Small intestine (tissue), 7 donors: ENCODE results near the gene DACT2. TPM values are rescaled to one million over a fixed set of nuclear protein-coding genes. Genes with fewer than 3 reads are reported as not detected.
A peak's percentile ranks its signal among the peaks of the same experiment; 100 is the strongest.

Source experiments
- DNase-seq, 2 donors: peaks; one replicate each; pipeline versions ENCODE4 v3.0.0 to v3.0.0-alpha.2; 2013
- FAIRE-seq: peaks from 2 replicates; lab custom pipeline; 2012; peaks lifted over from hg19 to GRCh38; lab: Jason Lieb, UNC
- H3K27ac ChIP-seq, 3 donors: one replicate each; pipeline ENCODE4 v1.5.1; 2013; ENCODE audit warnings: low read length in 2 of 3, mild to moderate bottlenecking in 2 of 3, control low read depth in 1 of 3, inconsistent platforms in 1 of 3, low read depth in 1 of 3, moderate library complexity in 1 of 3
- H3K27me3 ChIP-seq, 3 donors: one replicate each; pipeline ENCODE4 v1.6.1; 2013; ENCODE audit warnings: low read length in 3 of 3, inconsistent platforms in 1 of 3; ENCODE audit not compliant: control insufficient read depth in 3 of 3, insufficient read depth in 3 of 3
- H3K36me3 ChIP-seq, 3 donors: one replicate each; pipeline ENCODE4 v1.6.1; 2013; ENCODE audit warnings: low read length in 3 of 3, inconsistent platforms in 1 of 3, low read depth in 1 of 3, mild to moderate bottlenecking in 1 of 3, moderate library complexity in 1 of 3; ENCODE audit not compliant: control insufficient read depth in 3 of 3, insufficient read depth in 2 of 3
- H3K4me1 ChIP-seq, 3 donors: one replicate each; pipeline ENCODE4 v1.6.1; 2013; ENCODE audit warnings: low read length in 2 of 3, inconsistent platforms in 1 of 3, low read depth in 1 of 3, mild to moderate bottlenecking in 1 of 3, moderate library complexity in 1 of 3; ENCODE audit not compliant: control insufficient read depth in 3 of 3, insufficient read depth in 2 of 3
- H3K4me3 ChIP-seq, 3 donors: one replicate each; pipeline ENCODE4 v1.5.1; 2013; ENCODE audit warnings: low read length in 3 of 3, control low read depth in 1 of 3, inconsistent platforms in 1 of 3, low read depth in 1 of 3, mild to moderate bottlenecking in 1 of 3, moderate library complexity in 1 of 3
- H3K9me3 ChIP-seq, 2 donors: one replicate each; pipeline ENCODE4 v1.6.1; 2013; ENCODE audit warnings: low read depth in 1 of 2, low read length in 1 of 2; ENCODE audit not compliant: control insufficient read depth in 2 of 2, insufficient read depth in 1 of 2
- WGBS, 3 donors: extraction: QIAGEN DNeasy Blood & Tissue Kit; methylation state at CpG; one replicate each; pipeline ENCODE4 v1.1.7; 2013; 5-methylcytosine and 5-hydroxymethylcytosine counted together
- polyA plus RNA-seq, 4 donors: library from polyadenylated mRNA; stranded (reverse) in 3 of 4; unstranded in 1 of 4; fragments of 200-250 nt in 3 of 4; fragments of 120-200 nt in 1 of 4; gene quantifications; one replicate each; pipeline versions ENCODE4 v1.2.1 to v1.2.3, GENCODE V29; 2013
- donor health status: healthy with polysubstance abuse.
- donor health status: control.
- donor health status: control.
- donor health status: Bipolar disorder and iron deficiency.
- donor health status: healthy.

The DACT2 gene
- polyA plus RNA-seq, 4 donors, result 0.48 to 7.7 (median 0.54) TPM; not detected in 1

DNA sequence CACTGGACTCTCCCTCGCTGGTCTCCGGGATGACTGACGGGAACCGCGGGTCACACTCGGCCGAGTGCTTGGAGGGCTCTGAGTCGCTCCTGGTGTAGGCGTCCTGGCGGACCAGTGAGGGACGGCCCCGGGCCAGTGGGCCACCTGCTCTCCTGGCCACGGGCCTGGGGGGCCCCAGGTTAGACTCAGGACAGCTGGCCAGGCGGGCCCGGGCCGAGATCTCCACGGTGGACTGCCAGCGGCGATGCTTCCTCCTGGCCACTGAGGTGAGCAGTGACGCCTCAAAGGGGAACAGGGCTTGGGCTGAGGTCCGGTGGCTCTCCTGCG is 11.9 kb downstream of the DACT2 start:
- H3K4me1 ChIP-seq, result peaks cover 0 to 9% (median 0%) of the 10 kb centered on the region in 3 donors
- FAIRE-seq, result no peak
- H3K9me3 ChIP-seq, result no peaks in the 10 kb centered on the region
- peaks cover 0 to 48% (median 0%) of the 10 kb centered on the region in 3 donors for H3K36me3 ChIP-seq
- WGBS, 3 donors, result 94 to 96% (median 96%) methylated on average over 21 to 22 of the region's 22 CpGs
- H3K27me3 ChIP-seq, result peaks cover 0 to 1% (median 0%) of the 10 kb centered on the region in 3 donors
- no peak overlapping the region for H3K4me3 ChIP-seq
- DNase-seq, result no peak
- no peak overlapping the region for H3K27ac ChIP-seq

DNA sequence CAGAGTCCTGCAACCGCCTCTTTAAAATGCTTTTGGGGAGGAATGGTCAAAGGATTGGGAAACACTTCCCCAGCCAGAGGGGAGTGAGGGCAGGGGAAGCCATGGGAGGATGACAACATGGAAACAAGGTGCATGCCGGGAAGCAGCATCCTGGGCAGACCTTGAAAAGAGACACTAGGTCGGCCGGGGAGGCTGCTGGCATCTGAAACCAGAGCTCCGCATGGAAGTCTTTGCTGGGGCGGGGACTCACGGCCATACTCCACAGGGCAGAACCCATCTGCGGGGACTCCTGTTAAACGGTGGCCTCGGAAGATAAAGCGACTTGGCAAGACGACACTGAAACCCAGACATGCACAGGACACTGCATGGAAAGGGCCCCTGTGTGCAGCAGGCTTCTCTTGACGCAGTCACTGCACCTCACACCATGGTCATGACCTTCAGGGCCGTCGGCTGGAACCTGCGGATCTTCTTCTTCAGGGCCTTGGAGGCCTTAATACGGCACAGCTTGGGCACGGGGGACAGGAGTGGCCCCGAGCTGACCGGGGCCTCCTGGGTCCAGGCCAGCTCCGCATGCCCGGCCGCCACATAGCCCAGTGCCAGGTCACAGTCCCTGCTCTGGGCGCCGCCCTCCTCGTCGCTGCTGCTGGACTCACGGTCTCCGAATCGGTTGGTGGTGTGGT is 12.4 kb downstream of the DACT2 start:
- Histone ChIP-seq H3K27ac (no peak overlapping the region), H3K27me3 (peaks cover 0 to 1% (median 0%) of the 10 kb centered on the region in 3 donors), H3K4me1 (peaks cover 0 to 13% (median 0%) of the 10 kb centered on the region in 3 donors), H3K9me3 (no peaks in the 10 kb centered on the region), H3K36me3 (peaks cover 0 to 48% (median 0%) of the 10 kb centered on the region in 3 donors), H3K4me3 (no peak overlapping the region)
- 93 to 94% (median 94%) methylated on average over 30 of the region's 30 CpGs for WGBS, 3 donors
- FAIRE-seq (no peak), DNase-seq (no peak)

DNA sequence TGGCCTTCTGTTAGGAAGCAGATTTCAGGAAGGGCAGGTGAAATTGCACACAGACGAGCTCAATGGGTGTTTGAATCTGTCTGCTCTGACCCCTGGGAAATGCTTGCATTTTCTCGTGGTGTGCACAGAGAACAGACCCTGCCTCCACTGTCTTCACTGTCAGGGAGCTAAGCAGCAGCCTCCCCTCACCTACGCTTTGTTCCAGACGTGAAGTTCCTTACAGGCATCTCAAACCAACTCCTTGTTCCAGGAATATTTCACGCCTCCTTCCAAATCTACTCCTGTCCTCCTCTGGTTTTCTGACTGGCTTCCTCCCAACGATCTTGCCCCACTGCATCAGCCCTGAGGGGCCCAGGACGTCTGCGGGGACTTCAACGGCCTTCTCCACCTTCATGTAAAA is 13.7 kb downstream of the DACT2 start:
- H3K27me3 ChIP-seq, result peaks cover 0 to 1% (median 0%) of the 10 kb centered on the region in 3 donors
- H3K36me3 ChIP-seq, result peaks cover 0 to 44% (median 0%) of the 10 kb centered on the region in 3 donors
- WGBS, 3 donors, result 75 to 78% (median 77%) methylated on average over 9 of the region's 9 CpGs
- no peak for FAIRE-seq
- no peak overlapping the region for H3K27ac ChIP-seq
- DNase-seq, result no peak
- no peaks in the 10 kb centered on the region for H3K9me3 ChIP-seq
- peaks cover 0 to 15% (median 0%) of the 10 kb centered on the region in 3 donors for H3K4me1 ChIP-seq
- no peak overlapping the region for H3K4me3 ChIP-seq

DNA sequence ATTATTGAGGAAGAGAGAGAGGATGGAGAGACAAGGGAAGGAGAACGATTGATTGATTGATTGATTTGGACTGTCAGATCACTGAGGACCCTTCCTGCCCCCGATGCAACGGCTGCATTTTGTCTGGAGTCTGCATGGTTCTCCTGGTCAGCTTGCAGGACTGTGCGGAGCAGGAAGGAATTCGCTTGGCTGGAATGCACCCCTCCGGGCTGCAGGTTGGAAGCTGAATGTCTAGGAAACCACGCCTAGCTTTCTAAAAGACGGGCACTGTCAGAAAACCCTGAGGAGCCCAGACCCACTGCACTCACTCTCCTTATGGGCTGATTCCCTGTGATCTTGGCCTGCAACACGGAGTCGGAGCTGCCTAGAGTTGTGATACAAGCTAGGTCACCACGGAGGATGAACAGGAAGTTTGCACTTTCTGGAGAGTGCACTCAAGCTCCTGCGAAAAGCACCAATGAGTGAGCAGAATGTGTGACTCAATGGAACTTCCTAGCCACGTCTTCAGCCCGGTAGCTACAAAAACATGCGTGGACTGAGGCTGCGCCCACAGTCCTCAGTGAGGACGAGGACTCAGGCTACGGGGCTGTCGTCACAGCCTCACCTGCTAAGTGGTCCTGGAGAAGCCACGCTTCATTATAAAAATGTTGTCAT is 14.4 kb downstream of the DACT2 start:
- no peak overlapping the region for H3K4me3 ChIP-seq
- whole genome bisulfite sequencing, 3 donors, result 81 to 88% (median 81%) methylated on average over 20 of the region's 20 CpGs
- peaks cover 0 to 38% (median 0%) of the 10 kb centered on the region in 3 donors for H3K36me3 ChIP-seq
- no peak overlapping the region for H3K27ac ChIP-seq
- H3K4me1 ChIP-seq, result peaks cover 0 to 15% (median 0%) of the 10 kb centered on the region in 3 donors
- FAIRE-seq (no peak), DNase-seq (no peak)
- peaks cover 0 to 1% (median 0%) of the 10 kb centered on the region in 3 donors for H3K27me3 ChIP-seq
- H3K9me3 ChIP-seq, result no peaks in the 10 kb centered on the region

DNA sequence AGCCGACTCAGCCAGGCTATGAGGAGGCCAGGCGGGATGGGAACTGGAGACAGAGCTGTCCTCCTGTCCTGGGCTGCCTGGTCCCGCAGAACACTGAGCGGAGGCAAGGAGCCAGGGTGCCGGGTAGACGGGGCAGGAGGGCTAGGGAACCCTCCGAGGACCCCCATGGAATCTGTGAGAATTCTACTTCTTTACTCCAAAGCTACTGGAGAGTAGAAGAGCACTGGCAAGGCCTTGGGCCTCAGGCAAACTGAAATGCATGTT is 14.9 kb downstream of the DACT2 start:
- no peak overlapping the region for H3K27ac ChIP-seq
- DNase-seq, result no peak
- no peak for FAIRE-seq
- H3K27me3 ChIP-seq, result peaks cover 0 to 1% (median 0%) of the 10 kb centered on the region in 3 donors
- 91 to 94% (median 94%) methylated on average over 7 of the region's 7 CpGs for WGBS, 3 donors
- H3K4me1 ChIP-seq, result peaks cover 0 to 15% (median 0%) of the 10 kb centered on the region in 3 donors
- H3K4me3 ChIP-seq, result no peak overlapping the region
- H3K36me3 ChIP-seq, result peaks cover 0 to 36% (median 0%) of the 10 kb centered on the region in 3 donors
- H3K9me3 ChIP-seq, result no peaks in the 10 kb centered on the region

DNA sequence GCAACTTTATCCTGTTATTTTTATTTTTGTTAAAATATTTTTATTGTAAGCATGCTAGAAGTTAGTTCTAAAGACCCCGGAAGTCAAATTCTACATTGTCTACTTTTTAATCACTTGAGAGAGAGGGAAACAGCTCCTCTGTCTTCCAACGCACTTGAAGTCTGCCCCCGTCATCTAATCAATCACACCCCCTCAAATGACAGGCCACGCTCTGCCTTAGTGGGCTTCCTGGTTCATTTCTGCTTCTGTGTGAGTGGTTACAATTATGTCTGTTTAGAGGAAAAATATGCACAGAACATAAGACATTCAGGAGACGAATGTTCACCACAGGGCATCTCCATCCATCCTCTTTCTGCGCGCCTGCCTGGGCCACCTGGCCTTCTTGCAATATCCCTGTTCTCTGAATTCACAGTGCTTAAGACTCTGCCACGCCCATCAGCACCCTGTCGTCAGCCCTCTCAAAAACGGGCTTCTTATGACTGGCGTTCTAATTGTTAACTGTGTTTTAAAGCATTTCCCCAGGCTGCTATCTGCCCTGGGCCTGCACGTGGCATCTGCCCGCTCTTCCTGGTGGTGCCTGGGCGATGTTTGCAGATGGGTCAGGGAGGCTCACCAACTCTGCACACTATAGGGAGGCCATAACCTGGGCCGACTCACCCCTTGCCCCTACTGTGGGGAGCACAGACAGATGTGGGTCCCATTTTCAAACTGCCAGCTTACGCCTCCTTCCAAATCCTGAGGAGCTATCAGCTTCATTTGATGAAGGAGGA is 15.4 kb downstream of the DACT2 start:
- H3K4me3 ChIP-seq, result no peak overlapping the region
- no peak for DNase-seq
- no peak for FAIRE-seq
- peaks cover 0 to 1% (median 0%) of the 10 kb centered on the region in 3 donors for H3K27me3 ChIP-seq
- peaks cover 0 to 34% (median 0%) of the 10 kb centered on the region in 3 donors for H3K36me3 ChIP-seq
- H3K4me1 ChIP-seq, result peaks cover 0 to 15% (median 0%) of the 10 kb centered on the region in 3 donors
- no peaks in the 10 kb centered on the region for H3K9me3 ChIP-seq
- WGBS, 3 donors, result 80 to 86% (median 82%) methylated on average over 16 of the region's 16 CpGs
- H3K27ac ChIP-seq, result no peak overlapping the region

DNA sequence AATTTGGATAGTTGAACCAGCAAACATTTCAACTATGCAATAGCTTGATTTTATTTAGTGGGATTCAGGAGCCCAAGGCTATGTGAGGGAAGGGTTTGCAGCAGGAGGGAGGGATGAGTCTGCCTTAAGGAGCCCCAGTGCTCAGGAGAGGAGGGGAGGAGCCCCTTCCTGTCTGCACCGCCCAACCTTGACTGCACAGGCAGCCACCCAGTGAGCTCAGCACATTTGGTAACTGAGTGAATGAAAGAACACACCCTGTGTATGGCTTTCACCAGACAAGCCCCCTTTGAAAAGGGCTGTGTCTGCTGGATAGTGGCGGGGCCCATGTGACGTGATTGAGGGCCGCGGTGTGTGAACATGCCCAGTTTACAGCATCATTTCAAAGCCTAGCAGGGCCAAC is 17.0 kb downstream of the DACT2 start:
- H3K36me3 ChIP-seq, result peaks cover 0 to 17% (median 0%) of the 10 kb centered on the region in 3 donors
- peaks cover 0 to 15% (median 0%) of the 10 kb centered on the region in 3 donors for H3K4me1 ChIP-seq
- FAIRE-seq (no peak), DNase-seq (peak in 1 of 2 donors; percentile 78)
- H3K9me3 ChIP-seq, result no peaks in the 10 kb centered on the region
- no peaks in the 10 kb centered on the region for H3K27me3 ChIP-seq
- 44 to 63% (median 57%) methylated on average over 5 of the region's 5 CpGs for WGBS, 3 donors
- no peak overlapping the region for H3K4me3 ChIP-seq
- H3K27ac ChIP-seq, result peak overlapping the region in 1 of 3 donors; percentile 71

DNA sequence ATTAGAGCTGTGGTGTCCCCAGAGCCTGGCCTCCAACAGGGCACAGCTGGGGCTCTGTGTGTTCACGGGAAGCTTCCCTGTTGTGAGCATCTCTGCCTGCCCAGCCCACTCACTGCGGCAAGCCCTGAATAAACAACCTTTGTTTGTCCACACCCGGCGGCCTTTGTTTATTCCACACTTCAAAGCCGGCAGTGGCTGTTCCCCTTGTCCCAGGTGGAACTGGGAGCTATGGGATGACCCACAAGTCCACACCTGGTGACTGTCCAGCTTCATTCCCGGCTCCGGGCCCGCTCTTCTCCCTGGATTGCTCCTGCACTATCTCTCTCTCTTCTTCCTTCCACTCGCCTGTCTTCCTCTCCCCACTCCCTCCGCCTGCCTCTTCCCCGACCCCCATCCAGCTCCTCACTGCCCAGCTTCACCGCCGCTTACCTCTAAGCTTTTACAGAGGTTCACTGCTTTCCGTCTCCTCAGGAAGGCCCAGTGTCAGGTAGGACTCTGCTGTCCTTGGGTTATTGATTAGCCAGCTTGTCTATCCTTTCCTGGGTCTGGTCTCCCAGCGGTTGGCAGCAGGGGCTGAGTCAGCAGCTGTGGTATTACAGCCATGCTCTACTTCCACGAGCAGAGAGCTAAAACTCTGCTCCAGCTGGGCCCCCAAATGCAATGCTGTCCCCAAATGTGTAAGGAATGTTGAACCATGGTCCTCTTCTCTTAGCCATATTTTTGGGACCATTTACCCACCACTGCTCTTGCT is 17.8 kb downstream of the DACT2 start:
- Histone ChIP-seq H3K4me3 (peak overlapping the region in 2 of 3 donors; percentile 34), H3K27me3 (no peaks in the 10 kb centered on the region), H3K9me3 (no peaks in the 10 kb centered on the region), H3K36me3 (peaks cover 0 to 10% (median 0%) of the 10 kb centered on the region in 3 donors), H3K27ac (peak overlapping the region in 1 of 3 donors; percentile 71), H3K4me1 (peaks cover 0 to 15% (median 0%) of the 10 kb centered on the region in 3 donors)
- 10 to 42% (median 21%) methylated on average over 16 of the region's 16 CpGs for WGBS, 3 donors
- DNase-seq, result peak; percentile 79 to 86
- FAIRE-seq, result no peak
